ENCODE data around the gene NLRP8. TPM values are rescaled to one million over a fixed set of nuclear protein-coding genes. Genes with fewer than 3 reads are reported as not detected.
A peak's percentile ranks its signal among the peaks of the same experiment; 100 is the strongest.

Gene NLRP8
- total and polyA plus RNA-seq, 9 of the 15 experiments (the other 6 are each of a cell fraction or from before 2014, with no cell fraction given), result not detected

- BruUV-seq (replicated peaks), result no TSS peak
- ChIA-PET POLR2A (no interaction called here), CTCF (ENCODE audit: low intra/inter-chr PET ratio) (no interaction called here)
- no peak for FAIRE-seq
- H3K4me2 ChIP-seq (ENCODE audit: insufficient read depth, low read length), result no peak overlapping the region
- DNase-seq (ENCODE audit: extremely low read depth in 1 of 4, low spot score in 3 of 4), result no peak
- peaks cover 0 to 4% of the 10 kb centered on the region in 2 experiments; a peak in 2 of 5 replicates for H3K27me3 ChIP-seq (ENCODE audit: control insufficient read depth in 2 of 2, insufficient read depth in 2 of 2, low read length in 2 of 2)
- H3K36me3 ChIP-seq (ENCODE audit: control insufficient read depth, insufficient read depth, low read length), result no peaks in the 10 kb centered on the region
- H3K4me1 ChIP-seq (replicated peaks in 1 of 2; ENCODE audit: control insufficient read depth in 2 of 2, insufficient read depth in 2 of 2, low read length in 2 of 2), result peaks cover 0 to 5% of the 10 kb centered on the region in 2 experiments; a peak in 2 of 5 replicates
- ATAC-seq, result no peak
- no peaks in the 10 kb centered on the region for H3K9me3 ChIP-seq (replicated peaks; ENCODE audit: control insufficient read depth, insufficient read depth, low read depth, low read length)
- 0% methylated on average over 1 of the region's 1 CpG for whole genome bisulfite sequencing (ENCODE audit: insufficient coverage, low coverage, missing lambda C conversion rate)
- no peaks in the 10 kb centered on the region for H3K9me1 ChIP-seq (ENCODE audit: control insufficient read depth, insufficient read depth, low read length)
- intact Hi-C loops (cut with micrococcal nuclease) (no loop called here), in situ Hi-C loops (cut with MboI) (no loop called here)
- H2AFZ ChIP-seq (ENCODE audit: low read depth, low read length), result no peak overlapping the region
- no peak overlapping the region for H3K27ac ChIP-seq (ENCODE audit: extremely low read depth, low read depth, low read length)
- no peaks in the 10 kb centered on the region for H3K79me2 ChIP-seq (ENCODE audit: control insufficient read depth, insufficient read depth, low read length)
- no peak overlapping the region for H3K9ac ChIP-seq (ENCODE audit: insufficient read depth in 1 of 2, low read depth in 2 of 2, low read length in 2 of 2)
- no peaks in the 10 kb centered on the region for H4K20me1 ChIP-seq (replicated peaks; ENCODE audit: control insufficient read depth, insufficient read depth, low read length)
- H3K4me3 ChIP-seq, result no peak overlapping the region
- no peak for TF ChIP-seq BCOR (IDR thresholded peaks at IDR 0.05)
- TF ChIP-seq FOXP1 (CRISPR knock-in tag; IDR thresholded peaks at IDR 0.05), result no peak
- TF ChIP-seq ELF1 (tag; IDR thresholded peaks at IDR 0.05), result no peak
- TF ChIP-seq ZNF699 (CRISPR knock-in tag; IDR thresholded peaks at IDR 0.05; ENCODE audit: insufficient replicate concordance), result no peak
- no peak for TF ChIP-seq ZNF316 (IDR thresholded peaks at IDR 0.05)
- TF ChIP-seq SMC3 (conservative IDR thresholded peaks at IDR 0.05; ENCODE audit: insufficient read depth, low read depth, low read length), result no peak
- no peak for TF ChIP-seq MXI1 (IDR thresholded peaks at IDR 0.05; ENCODE audit: low read depth, low read length)
- peak; percentile 83 for TF ChIP-seq RAD51 (IDR thresholded peaks at IDR 0.05; ENCODE audit: borderline replicate concordance, low read depth)
- TF ChIP-seq ZNF217 (CRISPR knock-in tag; IDR thresholded peaks at IDR 0.05), result no peak
- no peak for TF ChIP-seq ZNF24 (IDR thresholded peaks at IDR 0.05)
- TF ChIP-seq JUNB (CRISPR knock-in tag; conservative IDR thresholded peaks at IDR 0.05), result no peak
- TF ChIP-seq CREB3L1 (IDR thresholded peaks at IDR 0.05; ENCODE audit: borderline replicate concordance, low read depth), result no peak
- no peak for TF ChIP-seq ZFPM2 (CRISPR knock-in tag; IDR thresholded peaks at IDR 0.05)
- TF ChIP-seq ZNF766 (CRISPR knock-in tag; conservative IDR thresholded peaks at IDR 0.05), result no peak
- peak; percentile 68 for TF ChIP-seq TOE1 (IDR thresholded peaks at IDR 0.05; ENCODE audit: borderline replicate concordance)
- TF ChIP-seq TOE1 (CRISPR knock-in tag; IDR thresholded peaks at IDR 0.05; ENCODE audit: borderline replicate concordance, low read depth), result no peak
- TF ChIP-seq CREBBP (IDR thresholded peaks at IDR 0.05; ENCODE audit: low read depth, low read length), result no peak
- no peak for TF ChIP-seq KDM5B (IDR thresholded peaks at IDR 0.05; ENCODE audit: insufficient replicate concordance, low read depth, low read length)
- TF ChIP-seq HOMEZ (CRISPR knock-in tag; IDR thresholded peaks at IDR 0.05), result no peak
- TF ChIP-seq FOXA1 (IDR thresholded peaks at IDR 0.05; ENCODE audit: borderline replicate concordance), result no peak
- TF ChIP-seq NFATC3 (IDR thresholded peaks at IDR 0.05), result no peak
- TF ChIP-seq PHB (CRISPR knock-in tag; IDR thresholded peaks at IDR 0.05), result no peak
- TF ChIP-seq CBFA2T2 (conservative IDR thresholded peaks at IDR 0.05), result peak; percentile 45; the same call in 1 of the 2 replicates
- TF ChIP-seq ZNF583 (CRISPR knock-in tag; IDR thresholded peaks at IDR 0.05), result no peak
Measured at GRCh38 chr19:55985254-55985653, 37.6 kb downstream of the NLRP8 start.

Measured in K562 (cell line).